ENCODE measurements around the gene NCAN. TPM values are rescaled to one million over a fixed set of nuclear protein-coding genes. Genes with fewer than 3 reads are reported as not detected.

Gene NCAN
- total RNA-seq, 1 donor from 2014 or later: not detected

DNA sequence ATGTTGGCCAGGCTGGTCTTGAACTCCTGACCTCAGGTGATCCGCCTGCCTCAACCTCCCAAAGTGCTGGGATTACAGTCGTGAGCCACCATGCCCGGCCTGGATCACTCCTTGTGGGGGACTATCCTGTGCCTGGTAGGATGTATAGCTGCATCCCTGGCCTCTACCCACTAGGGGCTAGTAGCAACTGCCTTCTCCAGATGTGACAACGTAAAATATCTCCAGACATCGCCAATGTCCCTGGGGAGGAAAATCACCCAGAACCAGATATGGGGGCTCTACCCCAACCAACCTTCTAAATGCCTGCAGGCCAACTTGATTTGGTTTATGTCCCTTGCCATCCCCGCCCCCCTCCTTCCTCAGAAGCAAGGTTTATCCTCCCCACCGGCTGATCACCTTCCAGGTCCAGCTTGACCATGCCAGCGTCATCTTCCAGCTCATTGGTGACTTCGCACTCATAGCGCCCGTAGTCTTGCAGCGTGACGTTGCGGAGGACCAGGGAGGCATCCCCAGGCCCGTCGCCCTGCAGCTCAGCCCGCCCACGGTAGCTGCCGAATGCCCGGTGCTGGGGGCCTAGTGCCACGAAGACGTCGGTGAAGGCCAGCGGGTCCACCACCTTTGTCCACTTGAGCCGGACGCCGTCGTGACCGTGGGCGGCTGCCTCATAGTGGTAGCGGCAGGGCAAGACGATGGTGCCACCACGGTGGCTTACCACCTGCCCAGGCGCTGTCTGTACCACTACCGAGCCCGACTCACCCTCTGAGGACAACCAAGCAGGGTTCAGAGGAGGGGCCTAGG lies 48.9 kb downstream of the NCAN start:
- H3K4me3 ChIP-seq: no peak overlapping the region
- intact Hi-C loops (cut with DNase I): no loop called here
- H3K27me3 ChIP-seq: peaks cover 42% of the 10 kb centered on the region
- no peak for DNase-seq
- no peak overlapping the region for H3K27ac ChIP-seq
- H3K9me3 ChIP-seq: no peaks in the 10 kb centered on the region
- peak; percentile 2 for ATAC-seq
- no peaks in the 10 kb centered on the region for H3K4me1 ChIP-seq
- no peaks in the 10 kb centered on the region for H3K36me3 ChIP-seq
- TF ChIP-seq, protein P1, sequence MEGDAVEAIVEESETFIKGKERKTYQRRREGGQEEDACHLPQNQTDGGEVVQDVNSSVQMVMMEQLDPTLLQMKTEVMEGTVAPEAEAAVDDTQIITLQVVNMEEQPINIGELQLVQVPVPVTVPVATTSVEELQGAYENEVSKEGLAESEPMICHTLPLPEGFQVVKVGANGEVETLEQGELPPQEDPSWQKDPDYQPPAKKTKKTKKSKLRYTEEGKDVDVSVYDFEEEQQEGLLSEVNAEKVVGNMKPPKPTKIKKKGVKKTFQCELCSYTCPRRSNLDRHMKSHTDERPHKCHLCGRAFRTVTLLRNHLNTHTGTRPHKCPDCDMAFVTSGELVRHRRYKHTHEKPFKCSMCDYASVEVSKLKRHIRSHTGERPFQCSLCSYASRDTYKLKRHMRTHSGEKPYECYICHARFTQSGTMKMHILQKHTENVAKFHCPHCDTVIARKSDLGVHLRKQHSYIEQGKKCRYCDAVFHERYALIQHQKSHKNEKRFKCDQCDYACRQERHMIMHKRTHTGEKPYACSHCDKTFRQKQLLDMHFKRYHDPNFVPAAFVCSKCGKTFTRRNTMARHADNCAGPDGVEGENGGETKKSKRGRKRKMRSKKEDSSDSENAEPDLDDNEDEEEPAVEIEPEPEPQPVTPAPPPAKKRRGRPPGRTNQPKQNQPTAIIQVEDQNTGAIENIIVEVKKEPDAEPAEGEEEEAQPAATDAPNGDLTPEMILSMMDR (IDR thresholded peaks at IDR 0.05): no peak

DNA sequence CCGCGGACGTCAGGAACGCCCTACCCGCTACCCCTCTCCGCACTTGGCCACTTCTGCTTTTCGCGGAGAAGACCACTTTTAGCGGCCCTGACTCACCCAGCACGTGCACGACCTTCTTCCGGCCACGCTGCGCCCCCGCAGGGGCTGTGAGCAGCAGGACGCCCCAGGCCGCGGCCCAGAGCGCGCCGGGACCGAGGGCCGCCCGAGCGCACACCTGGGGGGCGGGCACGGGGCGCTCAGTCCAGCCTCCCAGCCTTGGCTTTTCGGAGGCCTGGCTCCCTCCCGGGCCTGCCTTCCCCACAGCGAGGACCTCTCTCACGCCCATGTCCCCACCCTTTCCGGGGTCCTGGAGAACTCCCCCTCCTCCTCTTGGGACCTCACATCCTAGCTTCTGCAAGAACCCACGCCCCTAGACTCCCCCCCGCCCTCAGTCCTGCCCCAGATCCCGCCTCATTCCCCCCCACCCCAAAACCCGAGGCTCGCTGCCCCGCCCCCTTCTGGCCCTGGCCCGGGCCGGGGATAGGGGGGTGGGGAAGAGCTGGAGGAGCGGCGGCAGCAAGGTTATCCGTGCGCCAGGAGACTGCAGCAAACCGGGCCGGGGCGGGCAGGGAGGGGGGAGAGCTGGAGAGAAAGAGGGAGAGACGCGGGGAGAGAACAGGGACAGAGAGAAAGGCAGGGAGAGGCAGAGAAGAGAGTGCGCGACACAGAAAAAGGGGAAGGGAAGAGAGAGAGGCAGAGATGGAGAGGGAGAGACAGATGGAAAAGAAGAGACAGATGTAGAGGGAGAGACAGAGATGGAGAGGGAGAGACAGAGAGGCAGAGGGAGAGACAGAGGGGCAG lies 49.8 kb downstream of the NCAN start:
- peaks cover 37% of the 10 kb centered on the region for H3K27me3 ChIP-seq
- no peaks in the 10 kb centered on the region for H3K36me3 ChIP-seq
- ATAC-seq (peak; percentile 3), DNase-seq (no peak)
- TF ChIP-seq, protein P1 (IDR thresholded peaks at IDR 0.05): no peak
- no peaks in the 10 kb centered on the region for H3K4me1 ChIP-seq
- intact Hi-C loops (cut with DNase I): no loop called here
- no peak overlapping the region for H3K4me3 ChIP-seq
- no peak overlapping the region for H3K27ac ChIP-seq
- H3K9me3 ChIP-seq: no peaks in the 10 kb centered on the region

DNA sequence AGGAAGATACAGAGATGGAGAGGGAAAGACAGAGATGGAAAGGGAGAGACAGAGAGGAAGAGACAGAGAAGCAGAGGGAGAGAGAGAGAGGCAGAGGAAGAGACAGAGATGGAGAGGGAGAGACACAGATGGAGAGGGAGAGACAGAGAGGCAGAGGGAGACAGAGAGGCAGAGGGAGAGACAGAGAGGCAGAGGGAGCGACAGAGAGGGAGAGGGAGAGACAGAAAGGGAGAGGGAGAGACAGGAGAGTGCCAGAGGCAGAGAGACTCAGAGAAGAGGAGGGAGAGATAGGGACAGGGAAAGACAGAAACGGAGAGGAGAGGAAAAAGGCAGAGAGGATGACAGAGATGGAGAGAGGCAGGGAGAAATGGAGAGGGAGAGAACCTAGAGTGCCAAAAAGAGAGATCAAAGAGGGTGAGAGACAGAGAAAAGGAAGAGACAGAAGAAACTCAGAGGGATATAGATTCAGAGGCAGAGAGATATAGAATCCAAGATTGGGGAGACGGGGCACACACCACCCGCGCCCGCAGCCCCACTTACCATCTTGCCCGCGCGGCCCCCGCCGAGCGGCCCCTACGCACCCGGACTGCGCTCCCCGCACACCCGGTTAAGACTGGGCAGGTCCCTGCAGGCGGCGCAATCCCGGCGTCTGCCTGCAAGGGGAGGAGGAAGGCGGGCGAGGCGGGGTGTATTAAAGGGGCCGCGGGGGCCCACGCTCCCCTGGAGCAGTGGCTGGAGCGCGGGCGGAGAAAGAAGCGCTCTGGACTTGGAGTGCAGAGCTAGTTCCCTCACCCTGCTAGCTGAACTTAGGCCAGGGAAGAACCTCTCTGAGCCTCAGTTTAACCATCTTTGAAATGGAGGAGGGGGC lies 50.7 kb downstream of the NCAN start:
- TF ChIP-seq, protein P1 (IDR thresholded peaks at IDR 0.05): no peak

DNA sequence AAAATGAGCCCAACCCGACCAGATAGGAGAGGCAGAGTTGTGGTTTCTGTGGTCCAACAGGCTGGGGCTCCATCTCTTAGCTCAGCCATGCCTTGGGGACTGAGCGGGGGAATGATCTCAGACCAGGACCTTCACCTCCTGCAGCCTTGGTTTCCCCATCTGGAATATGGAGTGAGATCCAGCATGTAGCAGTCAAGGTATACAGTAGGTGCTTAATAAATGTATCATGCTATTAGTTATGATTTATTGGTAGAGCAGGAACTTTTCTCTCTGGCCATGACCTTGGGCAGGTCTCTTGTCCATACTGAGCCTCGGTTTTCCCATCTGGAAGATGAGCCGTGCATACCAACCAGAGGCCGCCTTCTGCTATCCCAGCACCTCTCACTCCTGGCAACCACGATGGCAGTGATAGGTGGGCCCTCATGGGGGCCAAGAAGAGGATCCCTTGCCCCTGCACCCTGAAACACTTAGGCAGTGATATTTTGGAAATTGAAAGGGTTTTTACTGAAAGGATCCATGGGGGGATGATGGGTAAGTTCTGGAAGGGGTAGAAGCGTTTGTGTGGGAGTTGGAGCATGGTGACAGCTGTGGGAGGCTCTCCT lies 52.2 kb downstream of the NCAN start:
- TF ChIP-seq, protein P1 (IDR thresholded peaks at IDR 0.05): no peak
- Histone ChIP-seq H3K4me1 (no peaks in the 10 kb centered on the region), H3K27ac (no peak overlapping the region), H3K9me3 (no peaks in the 10 kb centered on the region), H3K27me3 (peaks cover 22% of the 10 kb centered on the region), H3K36me3 (no peaks in the 10 kb centered on the region), H3K4me3 (no peak overlapping the region)
- intact Hi-C loops (cut with DNase I): no loop called here
- DNase-seq (no peak), ATAC-seq (no peak)

More for the DNA sequence above, 50.7 kb downstream of the NCAN start:
- DNase-seq: peak; percentile 58
- H3K27ac ChIP-seq: no peak overlapping the region
- no peak overlapping the region for H3K4me3 ChIP-seq
- no peaks in the 10 kb centered on the region for H3K36me3 ChIP-seq
- H3K9me3 ChIP-seq: no peaks in the 10 kb centered on the region
- no peaks in the 10 kb centered on the region for H3K4me1 ChIP-seq
- intact Hi-C loops (cut with DNase I): no loop called here
- no peak for ATAC-seq
- H3K27me3 ChIP-seq: peaks cover 28% of the 10 kb centered on the region

- peaks cover 8% of the 10 kb centered on the region for H3K27me3 ChIP-seq
- intact Hi-C loops (cut with DNase I): no loop called here
- H3K4me3 ChIP-seq: no peak overlapping the region
- no peaks in the 10 kb centered on the region for H3K4me1 ChIP-seq
- TF ChIP-seq, protein P1 (IDR thresholded peaks at IDR 0.05): no peak
- H3K27ac ChIP-seq: no peak overlapping the region
- ATAC-seq (no peak), DNase-seq (no peak)
- no peaks in the 10 kb centered on the region for H3K36me3 ChIP-seq
- H3K9me3 ChIP-seq: no peaks in the 10 kb centered on the region
Observed at GRCh38 chr19:19267305-19267704, 55.5 kb downstream of the NCAN start.

Data from upper lobe of right lung (tissue), 1 donor.